SK-N-SH (cell line): ENCODE measurements around the gene RAVER1. TPM values are rescaled to one million over a fixed set of nuclear protein-coding genes. Genes with fewer than 3 reads are reported as not detected.

Experiments
- CTCF ChIA-PET: fragments of 300-600, 350-600 bp; formaldehyde crosslinking; extraction: SDS; loops from one replicate; lab custom pipeline; 2021; lab: Yijun Ruan, JAX
- POLR2A ChIA-PET: fragments of 350-600 bp; sonication (Branson Sonifier 250); formaldehyde crosslinking; extraction: SDS; loops from one replicate; lab custom pipeline; 2020; ENCODE audit warnings: antibody characterized with exemption, inconsistent platforms; lab: Yijun Ruan, JAX
- DNase-seq: peaks from one replicate; pipeline ENCODE4 v3.0.0; 2012
- H2AFZ ChIP-seq: fragments of 200-600 bp; sonication (generic); 2 replicates; pipeline ENCODE4 v1.8.1; 2016; ENCODE audit warnings: antibody characterized with exemption, mild to moderate bottlenecking, low read depth
- H3F3A ChIP-seq: fragments of 200-600 bp; sonication (generic); replicated peaks from 2 replicates; pipeline ENCODE3; 2016; ENCODE audit warnings: antibody characterized with exemption, mild to moderate bottlenecking; ENCODE audit not compliant: insufficient read depth
- H3K27ac ChIP-seq, 2 experiments: fragments of 200-500 bp in 1 of 2; fragments of 200-600 bp in 1 of 2; sonication (Bioruptor generic) in 1 of 2; sonication (generic), shearing (Covaris generic) in 1 of 2; 2 replicates each; pipeline versions ENCODE4 v1.5.1 to v1.6.1; 2014 to 2016; ENCODE audit warnings: low read depth in 2 of 2, inconsistent platforms in 1 of 2, low read length in 1 of 2, mild to moderate bottlenecking in 1 of 2, mixed read lengths in 1 of 2
- H3K27me3 ChIP-seq: fragments of 200-600 bp; sonication (generic), shearing (Covaris generic); 2 replicates; pipeline ENCODE4 v1.6.1; 2016; ENCODE audit warnings: mixed run types; ENCODE audit not compliant: insufficient read depth
- H3K36me3 ChIP-seq, 2 experiments: fragments of 200-500 bp in 1 of 2; fragments of 200-600 bp in 1 of 2; sonication (Bioruptor generic) in 1 of 2; sonication (generic) in 1 of 2; replicated peaks in 1 of 2; 2 replicates each; pipeline versions ENCODE3 to v1.5.1; 2014 to 2016; ENCODE audit warnings: low read length in 1 of 2, mild to moderate bottlenecking in 1 of 2; ENCODE audit not compliant: insufficient read depth in 2 of 2, control insufficient read depth in 1 of 2
- H3K4me1 ChIP-seq, 2 experiments: fragments of 200-500 bp in 1 of 2; fragments of 200-600 bp in 1 of 2; sonication (Bioruptor generic) in 1 of 2; sonication (generic), shearing (Covaris generic) in 1 of 2; 2 replicates each; pipeline versions ENCODE4 v1.5.1 to v1.6.1; 2014 to 2016; ENCODE audit warnings: low read depth in 1 of 2, low read length in 1 of 2, mixed run types in 1 of 2; ENCODE audit not compliant: insufficient read depth in 2 of 2, control insufficient read depth in 1 of 2
- H3K4me2 ChIP-seq: fragments of 200-600 bp; sonication (generic), shearing (Covaris generic); 2 replicates; pipeline ENCODE4 v1.6.1; 2017; ENCODE audit warnings: mixed run types
- H3K4me3 ChIP-seq, 2 experiments: fragments of 200-500 bp in 1 of 2; fragments of 200-600 bp in 1 of 2; sonication (Bioruptor generic) in 1 of 2; sonication (generic), shearing (Covaris generic) in 1 of 2; 2 replicates each; pipeline versions ENCODE4 v1.5.1 to v1.8.1; 2014 to 2016; ENCODE audit warnings: low read depth in 2 of 2, inconsistent platforms in 1 of 2, low read length in 1 of 2, mild to moderate bottlenecking in 1 of 2, mixed read lengths in 1 of 2, moderate library complexity in 1 of 2
- H3K79me2 ChIP-seq: fragments of 200-600 bp; sonication (generic); 2 replicates; pipeline ENCODE4 v1.8.1; 2017; ENCODE audit warnings: mild to moderate bottlenecking; ENCODE audit not compliant: insufficient read depth
- H3K9ac ChIP-seq: fragments of 200-600 bp; sonication (generic); 2 replicates; pipeline ENCODE4 v1.6.1; 2017; ENCODE audit warnings: mixed run types
- H3K9me2 ChIP-seq: fragments of 200-600 bp; sonication (generic); 2 replicates; pipeline ENCODE4 v1.6.1; 2017; ENCODE audit warnings: mixed run types
- H3K9me3 ChIP-seq: fragments of 200-600 bp; sonication (generic); 2 replicates; pipeline ENCODE4 v1.6.1; 2017; ENCODE audit warnings: mixed run types, mild to moderate bottlenecking, moderate library complexity
- H4K20me1 ChIP-seq: fragments of 200-600 bp; sonication (generic); 2 replicates; pipeline ENCODE4 v1.6.1; 2017; ENCODE audit warnings: mild to moderate bottlenecking, mixed run types; ENCODE audit not compliant: insufficient read depth
- ELF1 ChIP-seq: IDR thresholded peaks from 2 replicates; pipeline ENCODE4 v1.4.0; 2012
- EZH2phosphoT487 ChIP-seq: fragments of 200-600 bp; sonication (generic); IDR thresholded peaks from 2 replicates; pipeline ENCODE4 v1.6.1; 2017; ENCODE audit warnings: low read depth, mixed run types, mild to moderate bottlenecking, antibody characterized with exemption, moderate library complexity, borderline replicate concordance
- FOSL2 ChIP-seq: IDR thresholded peaks from 2 replicates; pipeline ENCODE4 v1.4.0; 2012; ENCODE audit warnings: low read depth, mild to moderate bottlenecking, moderate library complexity, borderline replicate concordance
- GABPA ChIP-seq: IDR thresholded peaks from 2 replicates; pipeline ENCODE4 v1.4.0; 2012; ENCODE audit warnings: low read depth, mild to moderate bottlenecking
- IRF3 ChIP-seq: fragments of 150-350 bp; IDR thresholded peaks from 2 replicates; pipeline ENCODE4 v1.6.1; 2016; ENCODE audit warnings: mild to moderate bottlenecking, low read depth, low read length
- MAX ChIP-seq: IDR thresholded peaks from 2 replicates; pipeline ENCODE4 v1.4.0; 2012; ENCODE audit warnings: low read depth
- MEF2A ChIP-seq: IDR thresholded peaks from 2 replicates; pipeline ENCODE4 v1.4.0; 2012; ENCODE audit warnings: low read depth, borderline replicate concordance
- NFIC ChIP-seq: IDR thresholded peaks from 2 replicates; pipeline ENCODE4 v1.4.0; 2012; ENCODE audit warnings: borderline replicate concordance
- POLR2AphosphoS5 ChIP-seq: IDR thresholded peaks from 2 replicates; pipeline ENCODE4 v1.6.1; 2012; ENCODE audit warnings: low read depth, low read length
- RFX5 ChIP-seq: IDR thresholded peaks from 2 replicates; pipeline ENCODE4 v1.6.1; 2012; ENCODE audit warnings: mild to moderate bottlenecking, improper control_type of control experiment, low read length
- TAF1 ChIP-seq: IDR thresholded peaks from 2 replicates; pipeline ENCODE4 v1.6.1; 2012; ENCODE audit warnings: low read depth, mild to moderate bottlenecking, low read length, moderate library complexity, borderline replicate concordance
- TCF12 ChIP-seq: IDR thresholded peaks from 2 replicates; pipeline ENCODE4 v1.4.0; 2012
- WGBS: methylation state at CpG from one replicate; pipeline ENCODE4 v1.1.6; 2017; ENCODE audit warnings: low lambda C conversion rate; 5-methylcytosine and 5-hydroxymethylcytosine counted together
- polyA plus RNA-seq, 3 experiments: library from polyadenylated mRNA; depleted of rRNA; stranded (reverse); fragments of >200 nt; gene quantifications; 2 replicates each; pipeline ENCODE4 v1.2.3, GENCODE V29; 2012

RAVER1 gene
- polyA plus RNA-seq, 1 of the 3 experiments (the other 2 are of a cell fraction) = 8.2 TPM

GRCh38 chr19:10334588-10335351, 1.4 kb upstream of the RAVER1 start (continued):
- no peak for TF ChIP-seq MEF2A
- peak; percentile 69; the same call in 1 of the 2 replicates for TF ChIP-seq POLR2AphosphoS5
- TF ChIP-seq ELF1 = no peak
- TF ChIP-seq TCF12 = no peak
- no peak for TF ChIP-seq FOSL2
- TF ChIP-seq IRF3 = no peak
- peak; percentile 57; the same call in 1 of the 2 replicates for TF ChIP-seq GABPA
- peak; percentile 61 for TF ChIP-seq TAF1
- TF ChIP-seq, all 33 proteins: peak for 7

DNA sequence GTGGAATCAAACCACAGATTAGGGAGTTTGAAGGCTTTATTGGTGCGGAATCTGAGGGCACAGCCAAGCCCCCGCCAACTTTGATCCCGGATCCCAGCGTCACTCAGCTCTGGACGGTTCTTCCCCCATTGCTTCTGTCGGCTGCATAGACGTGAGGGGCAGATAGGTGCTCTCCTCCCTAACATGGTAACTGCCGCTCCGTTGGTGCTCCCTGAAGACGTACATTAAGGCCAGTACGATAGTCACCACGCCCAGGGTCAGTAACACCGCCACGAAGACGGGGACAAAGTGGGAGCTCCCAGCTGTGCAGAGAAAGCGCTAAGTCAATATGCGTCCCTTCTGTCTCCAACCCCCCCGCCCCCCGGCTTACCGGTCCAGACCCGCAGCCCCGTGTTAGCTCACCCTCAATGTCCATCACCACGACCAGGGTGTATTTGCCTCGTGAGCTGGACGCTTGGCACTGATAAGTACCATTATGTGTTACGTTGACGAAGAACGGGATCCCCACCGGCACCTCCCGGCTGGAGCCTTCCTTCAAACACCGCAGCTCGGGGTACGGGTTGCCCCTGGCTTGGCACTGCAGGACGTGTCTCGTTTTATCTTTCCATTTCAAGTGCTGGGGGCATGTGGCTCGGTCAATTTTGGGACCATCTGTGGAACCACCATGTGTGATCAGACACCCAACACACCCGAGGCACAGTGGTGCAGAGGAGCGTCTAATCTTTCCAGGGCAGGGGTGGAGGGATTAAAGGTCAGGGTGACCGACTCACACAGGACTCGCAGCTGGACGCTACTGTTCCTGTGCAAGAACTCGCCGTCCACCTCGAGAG, 644 bp upstream of the RAVER1 start:
- CTCF ChIA-PET = interaction anchor here (0.7 to 3.3 kb wide), 9 partner anchors 9 to 75 kb away, joined by 3 to 18 read pairs (median 3); partner anchors contain the start of genes ICAM1 and TYK2
- no peak for DNase-seq
- H3F3A ChIP-seq = no peaks in the 10 kb centered on the region
- POLR2A ChIA-PET = interaction anchor here (0.8 to 1.9 kb wide), 7 partner anchors 9 to 195 kb away, joined by 3 to 15 read pairs (median 4); partner anchors contain the start of genes CDC37 and TYK2
- peaks cover 27% of the 10 kb centered on the region for H4K20me1 ChIP-seq
- no peaks in the 10 kb centered on the region for H3K27me3 ChIP-seq
- H3K4me2 ChIP-seq = peak overlapping the region; percentile 97
- peaks cover 49% of the 10 kb centered on the region for H3K79me2 ChIP-seq
- no peaks in the 10 kb centered on the region for H3K9me3 ChIP-seq
- H3K4me1 ChIP-seq = peaks cover 0 to 22% of the 10 kb centered on the region in 2 experiments; a peak in 1 of 4 replicates
- H3K4me3 ChIP-seq = peak overlapping the region; percentile 81 to 95
- peak overlapping the region; percentile 66 for H2AFZ ChIP-seq
- peaks cover 12 to 13% of the 10 kb centered on the region in 2 experiments for H3K36me3 ChIP-seq
- TF ChIP-seq NFIC (no peak), MAX (no peak), RFX5 (no peak), EZH2phosphoT487 (no peak), ELF1 (no peak)
- under 1% methylated on average over 22 of the region's 44 CpGs for WGBS
- H3K9ac ChIP-seq = peak overlapping the region; percentile 97; the same call in 1 of the 2 replicates
- peak overlapping the region; percentile 74 to 97; a peak in 3 of 4 replicates for H3K27ac ChIP-seq
- H3K9me2 ChIP-seq = no peaks in the 10 kb centered on the region
